GM19240 (cell line): ENCODE results near the gene ZFYVE21.
"Not testable (repeated sequence)": the region's sequence is repeated elsewhere in the genome, so short reads cannot be mapped to it uniquely, and the experiment has no call there.

Experiments
- DNase-seq: peaks from one replicate; pipeline ENCODE4 v3.0.0; 2011; ENCODE audit warnings: low spot score; ENCODE audit not compliant: insufficient read length

ZFYVE21 gene

DNA sequence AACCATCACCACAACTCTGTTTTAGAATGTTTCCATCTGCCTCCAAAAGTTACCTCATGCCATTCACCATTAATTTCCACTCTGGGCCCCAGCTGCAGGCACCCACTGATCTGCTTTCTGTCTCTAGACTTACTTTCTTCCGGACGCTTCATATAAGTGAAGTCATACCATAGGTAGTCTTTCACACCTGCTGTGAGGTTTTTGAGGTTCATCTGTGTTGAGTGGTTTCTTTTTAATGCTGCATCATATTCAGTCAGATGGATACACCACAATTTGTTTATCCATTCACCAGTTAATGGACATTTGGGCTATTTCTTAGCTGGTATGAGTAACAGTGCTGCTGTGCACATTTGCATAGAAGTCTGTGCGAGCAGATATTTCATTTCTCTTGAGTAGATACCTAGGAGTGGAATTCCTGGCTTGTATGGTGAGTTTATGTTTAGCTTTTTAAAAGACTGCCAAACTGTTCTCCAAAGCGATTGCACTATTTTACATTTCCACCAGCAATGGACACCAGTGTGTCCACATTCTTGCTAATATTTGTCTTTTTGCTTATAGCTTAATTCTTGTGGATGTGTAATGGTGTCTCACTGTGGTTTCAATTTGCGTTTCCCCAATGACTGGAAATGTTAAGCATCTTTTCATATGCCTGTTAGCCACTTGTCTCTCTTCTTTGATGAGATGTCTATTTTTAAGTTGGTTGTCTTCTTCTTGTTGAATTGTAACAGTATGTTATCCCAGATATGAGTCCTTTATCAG lies 48.3 kb downstream of the ZFYVE21 start:
- no peak for DNase-seq

DNA sequence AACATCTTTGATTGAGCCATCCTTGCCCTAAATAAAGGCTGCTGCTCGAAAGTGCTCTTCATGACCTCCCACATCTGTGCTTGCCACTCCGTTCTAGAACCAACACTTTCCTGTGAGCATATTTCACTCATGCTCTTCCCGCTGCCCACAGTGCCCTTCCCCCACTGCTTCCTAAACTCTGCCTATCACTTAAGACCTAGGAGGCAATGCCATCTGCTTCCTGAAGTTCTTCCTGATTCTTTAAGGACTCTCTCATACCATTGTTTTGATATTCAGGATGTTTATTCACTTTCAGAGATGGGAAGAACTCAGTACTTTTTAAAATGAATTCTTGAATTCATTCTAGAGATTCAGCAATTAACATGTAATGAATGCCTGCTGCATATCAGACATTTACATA lies 49.9 kb downstream of the ZFYVE21 start:
- DNase-seq: no peak

GRCh38 chr14:103767336-103767894 lies 51.8 kb downstream of the ZFYVE21 start:
- DNase-seq: no peak

GRCh38 chr14:103770500-103770899 lies 54.9 kb downstream of the ZFYVE21 start:
- DNase-seq: no peak

- DNase-seq: no peak
Observed at GRCh38 chr14:103770902-103771301, 55.3 kb downstream of the ZFYVE21 start.

- no peak for DNase-seq
Observed at GRCh38 chr14:103772078-103772712, 56.6 kb downstream of the ZFYVE21 start.

- no peak for DNase-seq
Observed at GRCh38 chr14:103773521-103773920, 57.9 kb downstream of the ZFYVE21 start.

DNA sequence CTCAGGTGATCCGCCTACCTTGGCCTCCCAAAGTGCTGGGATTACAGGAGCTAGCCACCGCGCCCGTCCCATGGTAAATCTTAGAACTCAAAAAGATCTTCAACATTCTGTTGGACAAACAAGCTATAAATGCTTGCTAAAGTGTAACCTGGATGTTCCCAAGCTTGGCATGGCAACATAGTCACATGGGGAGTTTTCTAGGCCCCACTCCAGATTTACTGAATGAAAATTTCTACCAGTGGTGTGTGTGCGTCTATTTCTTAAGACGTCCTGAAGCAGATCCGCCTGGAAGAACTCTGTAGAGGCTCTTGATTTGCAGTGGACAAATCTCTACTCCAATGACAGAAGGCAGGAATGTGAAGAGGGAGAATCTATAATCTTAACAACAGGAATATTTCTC lies 59.9 kb downstream of the ZFYVE21 start:
- DNase-seq: no peak

DNA sequence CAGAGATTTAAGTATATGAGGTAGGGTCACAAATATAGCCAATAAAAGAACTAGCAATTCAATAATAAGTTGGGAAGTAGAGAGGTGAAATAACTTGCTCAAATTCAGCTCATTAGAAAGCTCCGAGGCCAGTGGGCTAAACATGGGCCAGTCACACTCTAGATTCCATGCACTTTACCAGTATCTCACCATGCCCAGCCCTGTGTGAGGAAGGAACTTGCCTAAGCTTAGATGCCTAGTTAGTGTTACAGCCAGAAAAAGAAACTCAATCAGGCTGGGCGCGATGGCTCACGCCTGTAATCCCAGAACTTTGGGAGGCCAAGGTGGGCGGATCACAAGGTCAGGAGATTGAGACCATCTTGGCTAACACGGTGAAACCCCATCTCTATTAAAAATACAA lies 60.7 kb downstream of the ZFYVE21 start:
- not testable (repeated sequence) for DNase-seq

DNA sequence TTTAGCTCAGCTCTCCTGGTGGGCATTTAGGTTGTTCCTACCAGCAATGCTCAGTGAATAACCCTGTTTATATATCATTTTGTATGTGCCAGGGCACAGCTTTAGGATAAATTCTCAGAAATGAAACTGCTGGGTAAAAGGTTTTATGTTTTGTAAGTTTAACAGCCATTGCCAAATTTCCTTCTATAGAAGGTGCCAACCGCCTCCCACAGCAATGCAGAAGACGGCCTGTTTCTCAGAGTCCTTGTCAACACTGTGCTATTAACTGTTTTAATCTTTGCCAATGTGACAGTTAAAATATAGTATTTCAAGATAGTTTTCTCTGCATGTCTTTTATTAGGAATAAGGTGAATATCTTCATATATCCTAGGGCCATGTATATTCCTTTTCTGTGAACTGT lies 66.8 kb downstream of the ZFYVE21 start:
- no peak for DNase-seq
